Activated T-cell treated with anti-CD3 and anti-CD28 coated beads, Interleukin-2, amount 50 U/mL, for 48 hours (primary cell): ENCODE results near the gene ZC3H14.

Source experiments
- DNase-seq, 2 experiments: peaks; one replicate each; pipeline ENCODE4 v3.0.0-alpha.2; 2020

ZC3H14 gene

GRCh38 chr14:88551980-88552431 is 10.8 kb upstream of the ZC3H14 start:
- DNase-seq, result no peak

GRCh38 chr14:88552876-88553275 is 10.0 kb upstream of the ZC3H14 start:
- no peak for DNase-seq

- DNase-seq, result no peak
These were observed 8.9 kb upstream of the ZC3H14 start for GRCh38 chr14:88553886-88554456.

- DNase-seq, result peak in 1 of 2 experiments; percentile 40
These were observed 8.2 kb upstream of the ZC3H14 start, which contains the start of gene PTPN21 for GRCh38 chr14:88554457-88555286. PTPN21 (minus strand) TSS chr14:88555007; CDS start chr14:88550417, 4,590 bp downstream.

GRCh38 chr14:88556581-88556980 is 6.3 kb upstream of the ZC3H14 start:
- no peak for DNase-seq

- no peak for DNase-seq
These were observed 3.0 kb upstream of the ZC3H14 start for GRCh38 chr14:88559852-88560251.

GRCh38 chr14:88562532-88562830 is 356 bp upstream of the ZC3H14 start:
- DNase-seq, result no peak

GRCh38 chr14:88563845-88564244 is 1.0 kb downstream of the ZC3H14 start:
- DNase-seq, result no peak

- DNase-seq, result no peak
These were observed 2.6 kb downstream of the ZC3H14 start for GRCh38 chr14:88565427-88565826.

GRCh38 chr14:88568196-88568595 is 5.4 kb downstream of the ZC3H14 start:
- no peak for DNase-seq

GRCh38 chr14:88572117-88572516 is 9.3 kb downstream of the ZC3H14 start:
- DNase-seq, result no peak

- DNase-seq, result no peak
These were observed 13.4 kb downstream of the ZC3H14 start for GRCh38 chr14:88576222-88576621.

- DNase-seq, result no peak
These were observed 21.6 kb downstream of the ZC3H14 start for GRCh38 chr14:88584451-88584850.

- DNase-seq, result no peak
These were observed 25.2 kb downstream of the ZC3H14 start for GRCh38 chr14:88588081-88588480.

- DNase-seq, result no peak
These were observed 27.3 kb downstream of the ZC3H14 start for GRCh38 chr14:88590173-88590572.

GRCh38 chr14:88592031-88592430 is 29.2 kb downstream of the ZC3H14 start:
- DNase-seq, result no peak

GRCh38 chr14:88597038-88597437 is 34.2 kb downstream of the ZC3H14 start:
- DNase-seq, result no peak

- DNase-seq, result no peak
These were observed 34.8 kb downstream of the ZC3H14 start for GRCh38 chr14:88597601-88598000.

GRCh38 chr14:88598097-88598675 is 35.3 kb downstream of the ZC3H14 start:
- DNase-seq, result no peak

- DNase-seq, result no peak
These were observed 36.5 kb downstream of the ZC3H14 start for GRCh38 chr14:88599326-88599725.

GRCh38 chr14:88599761-88600439 is 37.1 kb downstream of the ZC3H14 start:
- DNase-seq, result peak; percentile 48 to 54

GRCh38 chr14:88604212-88604611 is 41.4 kb downstream of the ZC3H14 start:
- no peak for DNase-seq

GRCh38 chr14:88605594-88605993 is 42.8 kb downstream of the ZC3H14 start:
- DNase-seq, result no peak

GRCh38 chr14:88607829-88608228 is 45.0 kb downstream of the ZC3H14 start:
- DNase-seq, result no peak
